CD14-positive monocyte (primary cell): Measurements from ENCODE around the gene RNF111. TPM values are rescaled to one million over a fixed set of nuclear protein-coding genes. Genes with fewer than 3 reads are reported as not detected.
"Not testable (repeated sequence)": the region's sequence is repeated elsewhere in the genome, so short reads cannot be mapped to it uniquely, and the experiment has no call there.

Experiments
- DNase-seq, 3 donors: peaks; one replicate each; pipeline ENCODE4 v3.0.0-alpha.2; 2011 to 2022
- H2AFZ ChIP-seq: 2 replicates; pipeline ENCODE4 v1.6.0; 2012; ENCODE audit warnings: mild to moderate bottlenecking, low read depth, low read length, inconsistent platforms; ENCODE audit not compliant: insufficient read depth, poor library complexity, severe bottlenecking
- H3K27ac ChIP-seq, 2 donors: 1 replicate in 1 of 2; 2 replicates in 1 of 2; pipeline ENCODE4 v1.5.1; 2012 to 2013; ENCODE audit warnings: low read length in 2 of 2, control low read depth in 1 of 2, inconsistent platforms in 1 of 2, low read depth in 1 of 2, mild to moderate bottlenecking in 1 of 2
- H3K27me3 ChIP-seq, 2 donors: one replicate each; pipeline versions ENCODE4 v1.6.0 to v1.6.1; 2011 to 2013; ENCODE audit warnings: low read length in 2 of 2; ENCODE audit not compliant: control insufficient read depth in 2 of 2, insufficient read depth in 2 of 2
- H3K36me3 ChIP-seq, 2 donors: replicated peaks in 1 of 2; 1 replicate in 1 of 2; 2 replicates in 1 of 2; pipeline versions ENCODE4 v1.5.1 to v1.6.1; 2012 to 2013; ENCODE audit warnings: low read length in 2 of 2, control low read depth in 1 of 2, inconsistent platforms in 1 of 2, mild to moderate bottlenecking in 1 of 2; ENCODE audit not compliant: insufficient read depth in 2 of 2, control insufficient read depth in 1 of 2
- H3K4me1 ChIP-seq, 2 donors: 1 replicate in 1 of 2; 2 replicates in 1 of 2; pipeline versions ENCODE4 v1.5.1 to v1.6.1; 2012 to 2013; ENCODE audit warnings: low read length in 2 of 2, control low read depth in 1 of 2, inconsistent platforms in 1 of 2, mild to moderate bottlenecking in 1 of 2, moderate library complexity in 1 of 2; ENCODE audit not compliant: insufficient read depth in 2 of 2, control insufficient read depth in 1 of 2
- H3K4me2 ChIP-seq: replicated peaks from 2 replicates; pipeline ENCODE3; 2012; ENCODE audit warnings: low read length, moderate library complexity, mild to moderate bottlenecking; ENCODE audit not compliant: poor library complexity, severe bottlenecking; ENCODE audit errors: extremely low read depth
- H3K4me3 ChIP-seq, 3 experiments: fragments of 200-600 bp in 1 of 3; sonication (generic) in 1 of 3; replicated peaks in 1 of 3; 1 replicate in 2 of 3; 2 replicates in 1 of 3; pipeline ENCODE4 v1.5.1; 2011 to 2013; ENCODE audit warnings: low read length in 3 of 3, mild to moderate bottlenecking in 3 of 3, control low read depth in 2 of 3, low read depth in 2 of 3, inconsistent platforms in 1 of 3, moderate library complexity in 1 of 3
- H3K79me2 ChIP-seq: 2 replicates; pipeline ENCODE4 v1.6.0; 2012; ENCODE audit warnings: mild to moderate bottlenecking, control low read depth, inconsistent platforms, low read length, moderate library complexity; ENCODE audit not compliant: insufficient read depth
- H3K9ac ChIP-seq: 2 replicates; pipeline ENCODE4 v1.6.0; 2017; ENCODE audit warnings: low read length, mild to moderate bottlenecking; ENCODE audit not compliant: insufficient read depth, poor library complexity, severe bottlenecking
- H3K9me3 ChIP-seq, 2 donors: replicated peaks in 1 of 2; 1 replicate in 1 of 2; 2 replicates in 1 of 2; pipeline versions ENCODE4 v1.5.1 to v1.6.1; 2012 to 2013; ENCODE audit warnings: low read length in 2 of 2, control low read depth in 1 of 2; ENCODE audit not compliant: control insufficient read depth in 1 of 2, insufficient read depth in 1 of 2
- H4K20me1 ChIP-seq: 2 replicates; pipeline ENCODE4 v1.6.0; 2012; ENCODE audit warnings: mild to moderate bottlenecking, low read length, control low read depth, moderate library complexity; ENCODE audit not compliant: insufficient read depth
- H3K27ac Mint-ChIP-seq, 7 donors: one replicate each; pipeline ENCODE4 v1.8.0; 2020; ENCODE audit warnings: mild to moderate bottlenecking in 7 of 7, mixed read lengths in 7 of 7, moderate library complexity in 6 of 7, inconsistent platforms in 2 of 7
- H3K27me3 Mint-ChIP-seq, 3 donors: one replicate each; pipeline ENCODE4 v1.8.0; 2021 to 2022; ENCODE audit warnings: low read depth in 3 of 3, mild to moderate bottlenecking in 3 of 3, mixed read lengths in 3 of 3, moderate library complexity in 3 of 3, inconsistent platforms in 1 of 3
- H3K36me3 Mint-ChIP-seq, 2 donors: one replicate each; pipeline ENCODE4 v1.8.0; 2020; ENCODE audit warnings: mixed read lengths in 2 of 2, inconsistent platforms in 1 of 2, mild to moderate bottlenecking in 1 of 2
- H3K4me1 Mint-ChIP-seq: one replicate; pipeline ENCODE4 v1.8.0; 2020; ENCODE audit warnings: mild to moderate bottlenecking, mixed read lengths
- H3K4me3 Mint-ChIP-seq, 2 donors: one replicate each; pipeline ENCODE4 v1.8.0; 2020; ENCODE audit warnings: mild to moderate bottlenecking in 2 of 2, mixed read lengths in 2 of 2, moderate library complexity in 1 of 2
- H3K9me3 Mint-ChIP-seq, 7 donors: one replicate each; pipeline ENCODE4 v1.8.0; 2020 to 2022; ENCODE audit warnings: mixed read lengths in 7 of 7, mild to moderate bottlenecking in 6 of 7, moderate library complexity in 6 of 7, inconsistent platforms in 2 of 7
- WGBS: methylation state at CpG from one replicate; pipeline ENCODE4 v1.1.5; 2013; ENCODE audit warnings: missing lambda C conversion rate; ENCODE audit not compliant: insufficient coverage; 5-methylcytosine and 5-hydroxymethylcytosine counted together
- intact Hi-C, 2 donors: fragments of 100-400 bp; cut with micrococcal nuclease; formaldehyde crosslinking; loops; one replicate each; pipeline versions ENCODE4 v1.15.0 to v1.15.1; 2023
- polyA plus RNA-seq, 3 donors: library from polyadenylated mRNA; depleted of rRNA in 1 of 3; unstranded in 2 of 3; stranded (reverse) in 1 of 3; fragments of 300-500 nt in 2 of 3; fragments of >200 nt in 1 of 3; fragmentation: Illumina TruSeq in 2 of 3; gene quantifications; 1 replicate in 2 of 3; 2 replicates in 1 of 3; pipeline ENCODE4 v1.2.3, GENCODE V29; 2012 to 2021
- TF ChIP-seq, protein P1 (sequence below): fragments of 200-600 bp; IDR thresholded peaks from one replicate; pipeline ENCODE4 v1.8.0; 2022; ENCODE audit warnings: antibody characterized with exemption, mild to moderate bottlenecking

The RNF111 gene
- polyA plus RNA-seq, 3 donors = 10.2 to 28.0 (median 18.2) TPM

DNA sequence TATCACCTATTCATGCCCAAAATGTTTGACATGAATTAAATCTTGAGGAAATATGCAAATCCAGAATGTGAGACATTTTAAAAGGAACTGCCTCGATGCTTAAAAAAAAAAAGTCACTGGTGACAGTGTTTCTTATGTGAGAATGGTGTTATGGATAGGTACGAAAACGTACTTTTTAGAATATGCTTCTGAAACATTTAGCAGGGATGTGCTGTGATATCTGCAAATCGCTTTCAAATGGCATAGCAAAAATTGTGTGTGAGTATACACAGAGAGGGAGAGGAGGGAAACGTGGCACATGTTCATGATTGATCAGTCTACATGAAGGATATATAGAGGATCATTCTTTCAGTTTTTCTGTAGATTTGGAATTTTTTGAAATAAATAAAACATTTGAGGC lies 133.5 kb downstream of the RNF111 start:
- no peak overlapping the region for H3K9ac ChIP-seq
- 100% methylated on average over 5 of the region's 5 CpGs for whole genome bisulfite sequencing

DNA sequence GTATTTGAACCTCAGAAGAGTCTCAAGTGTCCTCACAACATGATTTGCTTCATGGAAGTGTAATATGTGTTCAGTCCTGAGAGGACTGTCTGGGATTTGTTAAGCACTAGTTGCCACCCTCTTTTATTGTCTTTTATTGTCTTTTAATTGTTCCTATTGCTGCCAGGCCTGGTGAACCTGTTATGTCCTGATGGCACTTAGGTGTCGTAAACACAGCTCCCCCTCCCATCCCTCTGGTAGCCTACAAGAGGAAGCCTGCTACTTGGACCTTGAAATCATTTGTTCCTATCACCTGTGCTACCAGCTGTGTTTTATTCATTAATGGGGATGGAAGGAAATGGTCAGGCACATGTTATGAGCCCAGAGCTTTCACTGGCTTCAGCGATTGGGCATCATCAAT lies 136.8 kb downstream of the RNF111 start:
- Histone ChIP-seq H3K79me2 (peaks cover 64% of the 10 kb centered on the region), H4K20me1 (no peaks in the 10 kb centered on the region), H3K27me3 (no peaks in the 10 kb centered on the region), H3K4me1 (peaks cover 0 to 3% of the 10 kb centered on the region in 2 donors), H3K27ac (peak overlapping the region in 1 of 2 donors; percentile 33), H3K36me3 (peaks cover 32 to 67% of the 10 kb centered on the region in 2 donors), H3K9me3 (no peaks in the 10 kb centered on the region), H2AFZ (no peak overlapping the region), H3K4me2 (no peak overlapping the region), H3K4me3 (no peak overlapping the region), H3K9ac (no peak overlapping the region)
- Mint-ChIP-seq H3K27ac (peak overlapping the region in 2 of 7 donors; percentile 24 to 65), H3K4me3 (no peak overlapping the region), H3K9me3 (peaks cover 0 to 5% (median 2%) of the 10 kb centered on the region in 7 donors), H3K36me3 (peaks cover 59 to 81% of the 10 kb centered on the region in 2 donors), H3K27me3 (no peaks in the 10 kb centered on the region), H3K4me1 (peaks cover 7% of the 10 kb centered on the region)
- intact Hi-C loops = no loop called here
- 100% methylated on average over 1 of the region's 2 CpGs for WGBS
- TF ChIP-seq, protein P1, sequence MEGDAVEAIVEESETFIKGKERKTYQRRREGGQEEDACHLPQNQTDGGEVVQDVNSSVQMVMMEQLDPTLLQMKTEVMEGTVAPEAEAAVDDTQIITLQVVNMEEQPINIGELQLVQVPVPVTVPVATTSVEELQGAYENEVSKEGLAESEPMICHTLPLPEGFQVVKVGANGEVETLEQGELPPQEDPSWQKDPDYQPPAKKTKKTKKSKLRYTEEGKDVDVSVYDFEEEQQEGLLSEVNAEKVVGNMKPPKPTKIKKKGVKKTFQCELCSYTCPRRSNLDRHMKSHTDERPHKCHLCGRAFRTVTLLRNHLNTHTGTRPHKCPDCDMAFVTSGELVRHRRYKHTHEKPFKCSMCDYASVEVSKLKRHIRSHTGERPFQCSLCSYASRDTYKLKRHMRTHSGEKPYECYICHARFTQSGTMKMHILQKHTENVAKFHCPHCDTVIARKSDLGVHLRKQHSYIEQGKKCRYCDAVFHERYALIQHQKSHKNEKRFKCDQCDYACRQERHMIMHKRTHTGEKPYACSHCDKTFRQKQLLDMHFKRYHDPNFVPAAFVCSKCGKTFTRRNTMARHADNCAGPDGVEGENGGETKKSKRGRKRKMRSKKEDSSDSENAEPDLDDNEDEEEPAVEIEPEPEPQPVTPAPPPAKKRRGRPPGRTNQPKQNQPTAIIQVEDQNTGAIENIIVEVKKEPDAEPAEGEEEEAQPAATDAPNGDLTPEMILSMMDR = no peak
- no peak for DNase-seq

More for the DNA sequence above, 133.5 kb downstream of the RNF111 start:
- peak overlapping the region in 1 of 2 donors; percentile 38 for H3K27ac ChIP-seq
- peaks cover 58 to 91% of the 10 kb centered on the region in 2 donors for H3K36me3 ChIP-seq
- H3K4me1 ChIP-seq = no peaks in the 10 kb centered on the region
- no peaks in the 10 kb centered on the region for H3K27me3 ChIP-seq
- no peaks in the 10 kb centered on the region for H4K20me1 ChIP-seq
- no peak overlapping the region for H3K4me3 Mint-ChIP-seq
- no peaks in the 10 kb centered on the region for H3K27me3 Mint-ChIP-seq
- H2AFZ ChIP-seq = no peak overlapping the region
- intact Hi-C loops = no loop called here
- peaks cover 69 to 84% of the 10 kb centered on the region in 2 donors for H3K36me3 Mint-ChIP-seq
- H3K27ac Mint-ChIP-seq = no peak overlapping the region
- TF ChIP-seq, protein P1 = no peak
- no peak for DNase-seq
- peaks cover 39% of the 10 kb centered on the region for H3K79me2 ChIP-seq
- H3K4me3 ChIP-seq = no peak overlapping the region
- H3K4me2 ChIP-seq = no peak overlapping the region
- no peaks in the 10 kb centered on the region for H3K9me3 ChIP-seq
- no peaks in the 10 kb centered on the region for H3K9me3 Mint-ChIP-seq
- H3K4me1 Mint-ChIP-seq = no peaks in the 10 kb centered on the region

DNA sequence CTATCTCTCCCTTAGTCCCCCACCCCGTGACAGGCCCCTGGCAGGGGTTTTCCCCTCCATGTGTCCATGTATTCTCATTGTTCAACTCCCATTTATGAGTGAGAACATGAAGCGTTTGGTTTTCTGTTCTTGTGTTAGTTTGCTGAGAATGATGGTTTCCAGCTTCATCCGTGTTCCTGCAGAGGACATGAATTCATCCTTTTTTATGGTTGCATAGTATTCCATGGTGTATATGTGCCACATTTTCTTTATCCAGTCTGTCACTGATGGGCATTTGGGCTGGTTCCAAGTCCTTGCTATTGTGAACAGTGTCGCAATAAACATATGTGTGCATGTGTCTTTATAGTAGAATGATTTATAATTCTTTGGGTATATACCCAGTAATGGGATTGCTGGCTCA lies 138.2 kb downstream of the RNF111 start:
- H4K20me1 ChIP-seq, intact Hi-C loops, H3K4me1 ChIP-seq, H3K27me3 ChIP-seq, DNase-seq, H3K4me3 ChIP-seq, H3K27ac Mint-ChIP-seq, H3K27me3 Mint-ChIP-seq, H2AFZ ChIP-seq, H3K9ac ChIP-seq, H3K27ac ChIP-seq, H3K4me2 ChIP-seq, H3K9me3 Mint-ChIP-seq, H3K4me3 Mint-ChIP-seq, H3K4me1 Mint-ChIP-seq, H3K9me3 ChIP-seq: not testable (repeated sequence)
- no CpG with 5 or more reads among the region's 4 CpGs for WGBS
- H3K36me3 Mint-ChIP-seq = peaks cover 66 to 87% of the 10 kb centered on the region in 2 donors
- peaks cover 26 to 67% of the 10 kb centered on the region in 2 donors for H3K36me3 ChIP-seq
- H3K79me2 ChIP-seq = peaks cover 67% of the 10 kb centered on the region
